Thyroid gland (tissue), 4 donors: Measurements from ENCODE around the gene SCFD2. TPM values are rescaled to one million over a fixed set of nuclear protein-coding genes. Genes with fewer than 3 reads are reported as not detected.
"Not testable (repeated sequence)": the region's sequence is repeated elsewhere in the genome, so short reads cannot be mapped to it uniquely, and the experiment has no call there.

Source experiments
- DNase-seq, 2 donors: peaks; one replicate each; pipeline ENCODE4 v3.0.0-alpha.2; 2019
- H3K27ac ChIP-seq, 3 donors: fragments of 200-600 bp; sonication (generic); 1 replicate in 2 of 3; 2 replicates in 1 of 3; pipeline ENCODE4 v1.5.1; 2016 to 2019; ENCODE audit warnings: mild to moderate bottlenecking in 1 of 3, moderate library complexity in 1 of 3
- H3K27me3 ChIP-seq: fragments of 200-600 bp; sonication (generic); one replicate; pipeline ENCODE4 v1.5.1; 2019
- H3K36me3 ChIP-seq, 2 donors: fragments of 200-600 bp; sonication (generic); one replicate each; pipeline ENCODE4 v1.5.1; 2016 to 2019
- H3K4me1 ChIP-seq, 2 donors: fragments of 200-600 bp; sonication (generic); one replicate each; pipeline ENCODE4 v1.5.1; 2017 to 2019
- H3K4me3 ChIP-seq, 3 donors: fragments of 200-600 bp; sonication (generic); replicated peaks in 1 of 3; 1 replicate in 2 of 3; 2 replicates in 1 of 3; pipeline ENCODE4 v1.5.1; 2016; ENCODE audit warnings: mild to moderate bottlenecking in 1 of 3
- H3K9me3 ChIP-seq: fragments of 200-600 bp; sonication (generic); one replicate; pipeline ENCODE4 v1.5.1; 2017
- POLR2A ChIP-seq, 2 donors: fragments of 450-650 bp; IDR thresholded peaks; one replicate each; pipeline ENCODE4 v1.6.1; 2017; ENCODE audit warnings: antibody characterized with exemption in 2 of 2, mild to moderate bottlenecking in 2 of 2, moderate library complexity in 1 of 2
- WGBS, 2 donors: methylation state at CpG; one replicate each; pipeline ENCODE4 v1.1.5; 2017; 5-methylcytosine and 5-hydroxymethylcytosine counted together
- intact Hi-C: fragments of 100-400 bp; cut with DNase I; formaldehyde crosslinking; loops from one replicate; pipeline ENCODE4 v1.15.1; 2023
- total RNA-seq, 4 donors: library from RNA; depleted of rRNA; stranded (reverse); fragments of >200 nt; gene quantifications; one replicate each; pipeline ENCODE4 v1.2.3, GENCODE V29; 2016
- TF ChIP-seq, protein P1 (sequence below), 6 experiments: fragments of 200-600 bp in 3 of 6; fragments of 450-650 bp in 3 of 6; sonication (generic) in 3 of 6; IDR thresholded peaks; one replicate each; pipeline ENCODE4 v1.5.1; 2016 to 2019; ENCODE audit warnings: antibody characterized with exemption in 6 of 6, mild to moderate bottlenecking in 2 of 6, inconsistent platforms in 1 of 6, moderate library complexity in 1 of 6

SCFD2 gene
- total RNA-seq, 4 donors from 2014 or later, result 10.3 to 32.9 (median 28.2) TPM

DNA sequence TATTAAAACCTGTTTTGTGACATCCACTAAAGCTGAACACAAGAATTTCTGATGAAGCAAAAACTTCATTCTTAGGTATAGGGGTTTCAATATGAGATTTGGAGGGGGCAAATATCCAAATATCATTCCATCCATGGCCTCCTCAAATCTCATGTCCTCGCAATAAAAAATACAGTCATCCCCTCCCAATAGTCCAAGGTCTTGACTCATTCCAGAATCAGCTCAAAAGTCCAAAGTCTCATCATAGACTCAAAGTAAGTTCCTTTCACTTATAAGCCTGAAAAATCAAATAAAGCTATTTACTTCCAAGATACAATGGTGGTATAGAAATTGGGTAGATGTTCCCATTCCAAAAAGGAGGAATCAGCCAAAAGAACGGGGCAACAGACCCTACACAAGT is 213.4 kb downstream of the SCFD2 start:
- H3K9me3 ChIP-seq, result no peaks in the 10 kb centered on the region
- H3K36me3 ChIP-seq, result no peaks in the 10 kb centered on the region
- WGBS, 2 donors, result 96 to 100% methylated on average over 2 of the region's 2 CpGs
- H3K4me1 ChIP-seq, result peaks cover 5 to 19% of the 10 kb centered on the region in 2 donors
- H3K27me3 ChIP-seq, result no peaks in the 10 kb centered on the region
- no peak overlapping the region for H3K4me3 ChIP-seq
- intact Hi-C loops, result no loop called here
- no peak overlapping the region for H3K27ac ChIP-seq
- TF ChIP-seq POLR2A (IDR thresholded peaks at IDR 0.05), result no peak
- no peak for DNase-seq

DNA sequence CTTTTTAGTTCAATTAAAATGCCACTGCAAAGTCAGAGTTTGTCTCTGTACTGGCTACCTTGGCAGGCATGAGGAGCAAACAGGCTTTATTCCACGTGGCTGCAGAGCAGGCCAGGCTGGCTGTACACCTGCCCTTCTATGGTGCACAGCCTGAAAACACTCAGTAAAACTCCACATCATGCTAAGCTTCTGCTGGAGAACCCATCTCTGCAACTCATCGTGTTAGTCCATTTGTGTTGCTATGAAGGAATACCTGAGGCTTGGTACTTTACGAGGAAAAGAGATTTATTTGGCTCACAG is 214.4 kb downstream of the SCFD2 start:
- intact Hi-C loops, result no loop called here

DNA sequence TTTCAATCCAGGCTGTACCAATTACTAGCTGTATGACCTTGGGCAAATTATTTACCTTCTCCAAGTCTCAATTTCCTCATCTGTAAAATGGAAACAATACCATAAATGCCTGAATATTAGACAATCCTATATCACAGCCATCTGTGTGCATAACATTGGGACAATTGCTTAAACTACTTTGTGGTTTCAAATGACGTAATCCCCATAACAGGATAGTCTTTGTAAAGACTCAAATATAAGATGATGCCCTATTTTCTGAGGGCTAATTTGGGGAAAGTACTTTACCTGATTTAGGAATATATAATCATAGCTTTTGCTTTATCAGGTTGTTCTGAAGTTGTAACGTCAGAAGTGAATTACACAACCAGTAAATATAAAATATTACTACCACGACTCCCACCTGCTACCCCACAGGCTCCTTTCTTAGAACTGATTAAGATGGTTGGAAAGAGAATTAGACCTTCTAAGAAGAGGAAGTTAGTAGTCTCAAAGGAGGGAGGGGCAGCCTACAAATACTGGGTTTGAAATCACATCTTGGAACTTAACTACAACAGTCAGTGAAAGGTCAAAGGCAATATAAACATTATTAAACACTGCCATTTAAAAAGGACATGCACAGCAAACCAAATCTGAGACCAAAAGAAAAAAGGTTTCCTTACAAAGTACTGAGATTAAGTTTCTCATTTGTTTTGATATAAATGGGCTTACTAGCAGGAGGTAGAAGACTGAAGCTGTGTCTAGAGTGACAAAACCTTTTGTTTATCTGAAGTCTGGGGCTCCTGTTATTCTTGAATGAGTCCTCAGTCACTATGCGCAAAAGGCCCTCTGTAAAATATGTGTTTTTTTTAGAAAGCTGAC is 215.0 kb downstream of the SCFD2 start:
- Histone ChIP-seq H3K4me1 (peaks cover 5 to 20% of the 10 kb centered on the region in 2 donors), H3K4me3 (no peak overlapping the region), H3K27ac (peak overlapping the region in 1 of 3 donors; percentile 2), H3K27me3 (no peaks in the 10 kb centered on the region), H3K9me3 (no peaks in the 10 kb centered on the region), H3K36me3 (no peaks in the 10 kb centered on the region)
- intact Hi-C loops, result no loop called here
- TF ChIP-seq, protein P1, sequence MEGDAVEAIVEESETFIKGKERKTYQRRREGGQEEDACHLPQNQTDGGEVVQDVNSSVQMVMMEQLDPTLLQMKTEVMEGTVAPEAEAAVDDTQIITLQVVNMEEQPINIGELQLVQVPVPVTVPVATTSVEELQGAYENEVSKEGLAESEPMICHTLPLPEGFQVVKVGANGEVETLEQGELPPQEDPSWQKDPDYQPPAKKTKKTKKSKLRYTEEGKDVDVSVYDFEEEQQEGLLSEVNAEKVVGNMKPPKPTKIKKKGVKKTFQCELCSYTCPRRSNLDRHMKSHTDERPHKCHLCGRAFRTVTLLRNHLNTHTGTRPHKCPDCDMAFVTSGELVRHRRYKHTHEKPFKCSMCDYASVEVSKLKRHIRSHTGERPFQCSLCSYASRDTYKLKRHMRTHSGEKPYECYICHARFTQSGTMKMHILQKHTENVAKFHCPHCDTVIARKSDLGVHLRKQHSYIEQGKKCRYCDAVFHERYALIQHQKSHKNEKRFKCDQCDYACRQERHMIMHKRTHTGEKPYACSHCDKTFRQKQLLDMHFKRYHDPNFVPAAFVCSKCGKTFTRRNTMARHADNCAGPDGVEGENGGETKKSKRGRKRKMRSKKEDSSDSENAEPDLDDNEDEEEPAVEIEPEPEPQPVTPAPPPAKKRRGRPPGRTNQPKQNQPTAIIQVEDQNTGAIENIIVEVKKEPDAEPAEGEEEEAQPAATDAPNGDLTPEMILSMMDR (IDR thresholded peaks at IDR 0.05), result no peak
- TF ChIP-seq POLR2A (IDR thresholded peaks at IDR 0.05), result no peak
- WGBS, 2 donors, result 82 to 83% methylated on average over 4 of the region's 4 CpGs
- DNase-seq, result no peak

More for the DNA sequence above, 214.4 kb downstream of the SCFD2 start:
- TF ChIP-seq, protein P1 (IDR thresholded peaks at IDR 0.05), result no peak
- no peak for TF ChIP-seq POLR2A (IDR thresholded peaks at IDR 0.05)
- Histone ChIP-seq H3K27ac (peak overlapping the region in 1 of 3 donors; percentile 2), H3K27me3 (no peaks in the 10 kb centered on the region), H3K9me3 (no peaks in the 10 kb centered on the region), H3K4me3 (no peak overlapping the region), H3K36me3 (no peaks in the 10 kb centered on the region), H3K4me1 (peaks cover 5 to 20% of the 10 kb centered on the region in 2 donors)
- WGBS, 2 donors, result 61 to 73% methylated on average over 3 of the region's 3 CpGs
- no peak for DNase-seq

- no peak for DNase-seq
- intact Hi-C loops, result no loop called here
- peaks cover 5 to 20% of the 10 kb centered on the region in 2 donors for H3K4me1 ChIP-seq
- no peaks in the 10 kb centered on the region for H3K27me3 ChIP-seq
- no peak overlapping the region for H3K4me3 ChIP-seq
- H3K36me3 ChIP-seq, result peaks cover 0 to 5% of the 10 kb centered on the region in 2 donors
- H3K27ac ChIP-seq, result no peak overlapping the region
- no peaks in the 10 kb centered on the region for H3K9me3 ChIP-seq
- TF ChIP-seq POLR2A (IDR thresholded peaks at IDR 0.05), result no peak
- TF ChIP-seq, protein P1 (IDR thresholded peaks at IDR 0.05), result no peak
Observed at GRCh38 chr4:53147711-53148110, 218.2 kb downstream of the SCFD2 start.

- Histone ChIP-seq H3K4me1 (peaks cover 5 to 20% of the 10 kb centered on the region in 2 donors), H3K4me3 (no peak overlapping the region), H3K27ac (no peak overlapping the region), H3K9me3 (no peaks in the 10 kb centered on the region), H3K27me3 (no peaks in the 10 kb centered on the region), H3K36me3 (peaks cover 0 to 5% of the 10 kb centered on the region in 2 donors)
- 94 to 97% methylated on average over 4 of the region's 4 CpGs for WGBS, 2 donors
- TF ChIP-seq POLR2A (IDR thresholded peaks at IDR 0.05), result no peak
- DNase-seq, result no peak
- intact Hi-C loops, result no loop called here
Observed at GRCh38 chr4:53147197-53147596, 218.7 kb downstream of the SCFD2 start.

- intact Hi-C loops, result no loop called here
- 85 to 87% methylated on average over 2 of the region's 2 CpGs for WGBS, 2 donors
Observed at GRCh38 chr4:53141308-53141707, 224.6 kb downstream of the SCFD2 start.

DNA sequence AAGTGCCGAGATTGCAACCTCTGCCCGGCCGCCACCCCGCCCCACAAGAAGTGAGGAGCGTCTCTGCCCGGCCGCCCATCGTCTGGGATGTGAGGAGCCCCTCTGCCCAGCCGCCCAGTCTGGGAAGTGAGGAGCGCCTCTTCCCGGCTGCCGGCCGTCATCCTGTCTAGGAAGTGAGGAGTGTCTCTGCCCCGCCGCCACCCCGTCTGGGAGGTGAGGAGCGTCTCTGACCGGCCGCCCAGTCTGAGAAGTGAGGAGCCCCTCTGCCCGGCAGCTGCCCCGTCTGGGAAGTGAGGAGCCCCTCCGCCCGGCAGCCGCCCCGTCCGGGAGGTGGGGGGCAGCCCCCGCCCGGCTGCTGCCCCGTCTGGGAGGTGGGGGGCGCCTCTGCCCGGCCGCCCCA is 226.6 kb downstream of the SCFD2 start:
- intact Hi-C loops, H3K36me3 ChIP-seq, H3K27me3 ChIP-seq, H3K4me3 ChIP-seq, H3K27ac ChIP-seq, H3K4me1 ChIP-seq, DNase-seq, H3K9me3 ChIP-seq: not testable (repeated sequence)
- 75 to 97% methylated on average over 4 to 6 of the region's 32 CpGs for WGBS, 2 donors

More at GRCh38 chr4:53141308-53141707, 224.6 kb downstream of the SCFD2 start:
- Histone ChIP-seq H3K9me3 (no peaks in the 10 kb centered on the region), H3K27me3 (no peaks in the 10 kb centered on the region), H3K4me1 (no peaks in the 10 kb centered on the region), H3K27ac (no peak overlapping the region), H3K4me3 (no peak overlapping the region), H3K36me3 (peaks cover 0 to 5% of the 10 kb centered on the region in 2 donors)
- no peak for DNase-seq
- TF ChIP-seq, protein P1 (IDR thresholded peaks at IDR 0.05), result no peak
- no peak for TF ChIP-seq POLR2A (IDR thresholded peaks at IDR 0.05)
